SJCRH30 (cell line): ENCODE data around the gene ABHD14A. TPM values are rescaled to one million over a fixed set of nuclear protein-coding genes. Genes with fewer than 3 reads are reported as not detected.
A peak's percentile ranks its signal among the peaks of the same experiment; 100 is the strongest.

ENCODE experiments used
- DNase-seq, 2 experiments: peaks; one replicate each; pipeline ENCODE4 v3.0.0-alpha.2; 2015 to 2020
- H3K27ac ChIP-seq: fragments of 250-450 bp; sonication (Bioruptor Pico); 2 replicates; pipeline ENCODE4 v1.5.1; 2020; ENCODE audit warnings: mild to moderate bottlenecking, moderate library complexity
- H3K27me3 ChIP-seq: fragments of 250-450 bp; sonication (Bioruptor Pico); 2 replicates; pipeline ENCODE4 v1.5.1; 2020; ENCODE audit warnings: mild to moderate bottlenecking, moderate library complexity
- H3K36me3 ChIP-seq: fragments of 250-450 bp; sonication (Bioruptor Pico); 2 replicates; pipeline ENCODE4 v1.5.1; 2020; ENCODE audit warnings: mild to moderate bottlenecking, moderate library complexity
- H3K4me1 ChIP-seq: fragments of 250-450 bp; sonication (Bioruptor Pico); 2 replicates; pipeline ENCODE4 v1.5.1; 2020; ENCODE audit warnings: mild to moderate bottlenecking, moderate library complexity
- H3K4me3 ChIP-seq: fragments of 250-450 bp; sonication (Bioruptor Pico); 2 replicates; pipeline ENCODE4 v1.5.1; 2020; ENCODE audit warnings: mild to moderate bottlenecking, moderate library complexity
- H3K9me3 ChIP-seq: fragments of 250-450 bp; sonication (Bioruptor Pico); replicated peaks from 2 replicates; pipeline ENCODE4 v1.5.1; 2020; ENCODE audit warnings: mild to moderate bottlenecking, moderate library complexity
- total RNA-seq: library from RNA; depleted of rRNA; stranded (reverse); fragments of >200 nt; shearing (Covaris generic); gene quantifications from 2 replicates; pipeline ENCODE4 v1.2.3, GENCODE V29; 2014

ABHD14A gene
- total RNA-seq, 1 experiment from 2014 or later, result 9.6 TPM

- H3K4me1 ChIP-seq, result peaks cover 21% of the 10 kb centered on the region
- H3K27me3 ChIP-seq, result no peaks in the 10 kb centered on the region
- no peak overlapping the region for H3K4me3 ChIP-seq
- H3K9me3 ChIP-seq, result no peaks in the 10 kb centered on the region
- no peak overlapping the region for H3K27ac ChIP-seq
- DNase-seq, result no peak
- peaks cover 53% of the 10 kb centered on the region for H3K36me3 ChIP-seq
Measured at GRCh38 chr3:51957520-51958205, 17.2 kb upstream of the ABHD14A start.

GRCh38 chr3:51958603-51959521 lies 16.0 kb upstream of the ABHD14A start:
- Histone ChIP-seq H3K36me3 (peaks cover 53% of the 10 kb centered on the region), H3K4me3 (no peak overlapping the region), H3K27me3 (no peaks in the 10 kb centered on the region), H3K9me3 (no peaks in the 10 kb centered on the region), H3K27ac (no peak overlapping the region), H3K4me1 (peaks cover 27% of the 10 kb centered on the region)
- DNase-seq, result no peak

- H3K4me3 ChIP-seq, result no peak overlapping the region
- H3K9me3 ChIP-seq, result no peaks in the 10 kb centered on the region
- no peaks in the 10 kb centered on the region for H3K27me3 ChIP-seq
- H3K4me1 ChIP-seq, result peaks cover 30% of the 10 kb centered on the region
- no peak for DNase-seq
- peaks cover 53% of the 10 kb centered on the region for H3K36me3 ChIP-seq
- H3K27ac ChIP-seq, result no peak overlapping the region
Measured at GRCh38 chr3:51959651-51960050, 15.2 kb upstream of the ABHD14A start.

GRCh38 chr3:51960386-51960785 lies 14.5 kb upstream of the ABHD14A start:
- H3K36me3 ChIP-seq, result peaks cover 52% of the 10 kb centered on the region
- peaks cover 37% of the 10 kb centered on the region for H3K4me1 ChIP-seq
- H3K27me3 ChIP-seq, result no peaks in the 10 kb centered on the region
- no peak overlapping the region for H3K27ac ChIP-seq
- no peak for DNase-seq
- no peaks in the 10 kb centered on the region for H3K9me3 ChIP-seq
- H3K4me3 ChIP-seq, result no peak overlapping the region

- no peak overlapping the region for H3K4me3 ChIP-seq
- no peak for DNase-seq
- H3K36me3 ChIP-seq, result peaks cover 54% of the 10 kb centered on the region
- no peaks in the 10 kb centered on the region for H3K27me3 ChIP-seq
- H3K4me1 ChIP-seq, result peaks cover 44% of the 10 kb centered on the region
- no peaks in the 10 kb centered on the region for H3K9me3 ChIP-seq
- no peak overlapping the region for H3K27ac ChIP-seq
Measured at GRCh38 chr3:51961011-51961410, 13.9 kb upstream of the ABHD14A start.

GRCh38 chr3:51961602-51962569 lies 13.0 kb upstream of the ABHD14A start:
- Histone ChIP-seq H3K27ac (no peak overlapping the region; the same call in 1 of the 2 replicates), H3K36me3 (peaks cover 48% of the 10 kb centered on the region), H3K4me3 (no peak overlapping the region), H3K9me3 (no peaks in the 10 kb centered on the region), H3K27me3 (no peaks in the 10 kb centered on the region), H3K4me1 (peaks cover 45% of the 10 kb centered on the region)
- DNase-seq, result peak in 1 of 2 experiments; percentile 51

GRCh38 chr3:51962854-51963530 lies 11.9 kb upstream of the ABHD14A start:
- Histone ChIP-seq H3K9me3 (no peaks in the 10 kb centered on the region), H3K4me1 (peaks cover 46% of the 10 kb centered on the region), H3K27me3 (no peaks in the 10 kb centered on the region), H3K36me3 (peaks cover 39% of the 10 kb centered on the region), H3K4me3 (no peak overlapping the region), H3K27ac (peak overlapping the region; percentile 91; the same call in 1 of the 2 replicates)
- peak in 1 of 2 experiments; percentile 34 for DNase-seq

- H3K4me3 ChIP-seq, result peak overlapping the region; percentile 90
- peaks cover 29% of the 10 kb centered on the region for H3K36me3 ChIP-seq
- H3K27ac ChIP-seq, result peak overlapping the region; percentile 91
- no peaks in the 10 kb centered on the region for H3K27me3 ChIP-seq
- DNase-seq, result peak; percentile 99
- no peaks in the 10 kb centered on the region for H3K9me3 ChIP-seq
- peaks cover 54% of the 10 kb centered on the region for H3K4me1 ChIP-seq
Measured at GRCh38 chr3:51963951-51964451, 10.9 kb upstream of the ABHD14A start.

- Histone ChIP-seq H3K27me3 (no peaks in the 10 kb centered on the region), H3K27ac (peak overlapping the region; percentile 91), H3K36me3 (peaks cover 24% of the 10 kb centered on the region), H3K4me1 (peaks cover 59% of the 10 kb centered on the region), H3K4me3 (peak overlapping the region; percentile 90), H3K9me3 (no peaks in the 10 kb centered on the region)
- no peak for DNase-seq
Measured at GRCh38 chr3:51964521-51964920, 10.3 kb upstream of the ABHD14A start.

- DNase-seq, result no peak
- H3K9me3 ChIP-seq, result no peaks in the 10 kb centered on the region
- peak overlapping the region; percentile 90 for H3K4me3 ChIP-seq
- peaks cover 9% of the 10 kb centered on the region for H3K36me3 ChIP-seq
- peaks cover 59% of the 10 kb centered on the region for H3K4me1 ChIP-seq
- no peaks in the 10 kb centered on the region for H3K27me3 ChIP-seq
- H3K27ac ChIP-seq, result peak overlapping the region; percentile 68; the same call in 1 of the 2 replicates
Measured at GRCh38 chr3:51966016-51966415, 8.8 kb upstream of the ABHD14A start.

GRCh38 chr3:51966486-51966885 lies 8.4 kb upstream of the ABHD14A start:
- no peaks in the 10 kb centered on the region for H3K27me3 ChIP-seq
- no peaks in the 10 kb centered on the region for H3K9me3 ChIP-seq
- H3K36me3 ChIP-seq, result peaks cover 8% of the 10 kb centered on the region
- peak overlapping the region; percentile 90 for H3K4me3 ChIP-seq
- H3K27ac ChIP-seq, result peak overlapping the region; percentile 68
- peak in 1 of 2 experiments; percentile 42 for DNase-seq
- H3K4me1 ChIP-seq, result peaks cover 58% of the 10 kb centered on the region

- peak in 1 of 2 experiments; percentile 41 for DNase-seq
- Histone ChIP-seq H3K27ac (peak overlapping the region; percentile 68), H3K9me3 (no peaks in the 10 kb centered on the region), H3K36me3 (peaks cover 4% of the 10 kb centered on the region; the same call in 1 of the 2 replicates), H3K4me3 (peak overlapping the region; percentile 90), H3K27me3 (no peaks in the 10 kb centered on the region), H3K4me1 (peaks cover 53% of the 10 kb centered on the region)
Measured at GRCh38 chr3:51966922-51967383, 7.9 kb upstream of the ABHD14A start.

- Histone ChIP-seq H3K36me3 (peaks cover 4% of the 10 kb centered on the region; the same call in 1 of the 2 replicates), H3K27me3 (no peaks in the 10 kb centered on the region), H3K4me1 (peaks cover 47% of the 10 kb centered on the region), H3K9me3 (no peaks in the 10 kb centered on the region), H3K4me3 (peak within 1 kb of the TSS; percentile 90), H3K27ac (peak within 1 kb of the TSS; percentile 89)
- DNase-seq, result peak; percentile 75 to 78
Measured at GRCh38 chr3:51967384-51968169, 7.3 kb upstream of the ABHD14A start, which contains the start of gene PCBP4. TSS of gene PCBP4 (minus strand) at chr3:51967454. CDS start at chr3:51961240, 6,214 bp downstream.
